Keratinocyte (primary cell): ENCODE data around the gene AOPEP. TPM values are rescaled to one million over a fixed set of nuclear protein-coding genes. Genes with fewer than 3 reads are reported as not detected.

Experiments
- DNase-seq: peaks from one replicate; pipeline ENCODE4 v3.0.0-alpha.2; 2011; ENCODE audit warnings: low read depth, missing footprints, low spot score
- FAIRE-seq: peaks from 2 replicates; lab custom pipeline; 2011; peaks lifted over from hg19 to GRCh38; lab: Jason Lieb, UNC
- H2AFZ ChIP-seq: 2 replicates; pipeline ENCODE4 v1.6.0; 2012; ENCODE audit warnings: low read length, control low read depth, inconsistent platforms; ENCODE audit not compliant: control insufficient read depth
- H3K27ac ChIP-seq: 2 replicates; pipeline ENCODE4 v1.5.1; 2011; ENCODE audit warnings: low read length; ENCODE audit not compliant: control insufficient read depth, insufficient read depth
- H3K27me3 ChIP-seq: 3 replicates; pipeline ENCODE4 v1.6.0; 2011; ENCODE audit warnings: low read length; ENCODE audit not compliant: control insufficient read depth, insufficient read depth; ENCODE audit errors: extremely low read depth
- H3K36me3 ChIP-seq, 2 experiments: 2 replicates in 1 of 2; 3 replicates in 1 of 2; pipeline ENCODE4 v1.5.1; 2011; ENCODE audit warnings: low read length in 2 of 2, mild to moderate bottlenecking in 1 of 2; ENCODE audit not compliant: control insufficient read depth in 2 of 2, insufficient read depth in 2 of 2; ENCODE audit errors: extremely low read depth in 1 of 2
- H3K4me1 ChIP-seq: 3 replicates; pipeline ENCODE4 v1.5.1; 2011; ENCODE audit warnings: low read length; ENCODE audit not compliant: control insufficient read depth, insufficient read depth; ENCODE audit errors: extremely low read depth
- H3K4me2 ChIP-seq: 3 replicates; pipeline ENCODE4 v1.6.0; 2011; ENCODE audit warnings: low read depth, low read length; ENCODE audit not compliant: control insufficient read depth, insufficient read depth; ENCODE audit errors: extremely low read depth
- H3K4me3 ChIP-seq, 3 experiments: fragments of 200-600 bp in 1 of 3; sonication (generic) in 1 of 3; 2 replicates in 2 of 3; 3 replicates in 1 of 3; pipeline ENCODE4 v1.5.1; 2011 to 2016; ENCODE audit warnings: low read length in 3 of 3, mild to moderate bottlenecking in 3 of 3, control low read depth in 2 of 3, inconsistent platforms in 1 of 3, low read depth in 1 of 3, mixed read lengths in 1 of 3, mixed run types in 1 of 3, moderate library complexity in 1 of 3; ENCODE audit not compliant: control insufficient read depth in 2 of 3, insufficient read depth in 2 of 3; ENCODE audit errors: extremely low read depth in 1 of 3
- H3K79me2 ChIP-seq: 2 replicates; pipeline ENCODE4 v1.6.0; 2012; ENCODE audit warnings: low read length; ENCODE audit not compliant: control insufficient read depth, insufficient read depth
- H3K9ac ChIP-seq: 3 replicates; pipeline ENCODE4 v1.6.0; 2011; ENCODE audit warnings: low read length; ENCODE audit not compliant: control insufficient read depth, insufficient read depth; ENCODE audit errors: extremely low read depth
- H3K9me1 ChIP-seq: 3 replicates; pipeline ENCODE4 v1.6.0; 2011; ENCODE audit warnings: low read length; ENCODE audit not compliant: control insufficient read depth, insufficient read depth; ENCODE audit errors: extremely low read depth
- H3K9me3 ChIP-seq: 2 replicates; pipeline ENCODE4 v1.5.1; 2012; ENCODE audit warnings: low read depth, low read length; ENCODE audit not compliant: control insufficient read depth
- H4K20me1 ChIP-seq: 3 replicates; pipeline ENCODE4 v1.6.0; 2011; ENCODE audit warnings: low read length; ENCODE audit not compliant: control insufficient read depth, insufficient read depth; ENCODE audit errors: extremely low read depth
- EZH2 ChIP-seq: IDR thresholded peaks from one replicate; pipeline ENCODE4 v1.6.1; 2012; ENCODE audit warnings: inconsistent platforms, mild to moderate bottlenecking, low read length, moderate library complexity
- dilution Hi-C: fragments of 300-500 bp; cut with MboI; formaldehyde crosslinking; loops from one replicate; pipeline ENCODE4 v1.7.0; 2020; ENCODE audit warnings: low sequenced_read_pairs; ENCODE audit not compliant: extremely low pct_ligation_motif_present
- polyA plus RNA-seq, 5 experiments: library from polyadenylated mRNA; depleted of rRNA in 3 of 5; stranded (reverse) in 3 of 5; stranded (forward) in 1 of 5; unstranded in 1 of 5; fragments of >200 nt; gene quantifications; 1 replicate in 1 of 5; 2 replicates in 3 of 5; 3 replicates in 1 of 5; pipeline versions ENCODE4 v1.2.1 to v1.2.3, GENCODE V29; 2011 to 2012; ENCODE audit warnings: missing spikeins in 2 of 5, low read depth in 1 of 5, low replicate concordance in 1 of 5
- TF ChIP-seq, protein P1 (sequence below), 3 experiments: IDR thresholded peaks in 1 of 3; conservative IDR thresholded peaks in 1 of 3; optimal IDR thresholded peaks in 1 of 3; 2 replicates in 2 of 3; 3 replicates in 1 of 3; pipeline versions ENCODE3 to v1.5.1; 2011; ENCODE audit warnings: low read length in 3 of 3, mild to moderate bottlenecking in 3 of 3, moderate library complexity in 2 of 3, control low read depth in 1 of 3, inconsistent platforms in 1 of 3; ENCODE audit not compliant: insufficient read depth in 2 of 3; ENCODE audit errors: extremely low read depth in 1 of 3

Gene AOPEP
- polyA plus RNA-seq, 1 donor (not counting 4 experiments of a cell fraction or from before 2014, with no cell fraction given) = 27.0 TPM

- dilution Hi-C loops = no loop called here
- no peak overlapping the region for H3K4me2 ChIP-seq
- no peaks in the 10 kb centered on the region for H3K79me2 ChIP-seq
- peaks cover 5% of the 10 kb centered on the region for H3K4me1 ChIP-seq
- H3K9me1 ChIP-seq = no peaks in the 10 kb centered on the region
- no peak overlapping the region for H3K9ac ChIP-seq
- TF ChIP-seq, protein P1, sequence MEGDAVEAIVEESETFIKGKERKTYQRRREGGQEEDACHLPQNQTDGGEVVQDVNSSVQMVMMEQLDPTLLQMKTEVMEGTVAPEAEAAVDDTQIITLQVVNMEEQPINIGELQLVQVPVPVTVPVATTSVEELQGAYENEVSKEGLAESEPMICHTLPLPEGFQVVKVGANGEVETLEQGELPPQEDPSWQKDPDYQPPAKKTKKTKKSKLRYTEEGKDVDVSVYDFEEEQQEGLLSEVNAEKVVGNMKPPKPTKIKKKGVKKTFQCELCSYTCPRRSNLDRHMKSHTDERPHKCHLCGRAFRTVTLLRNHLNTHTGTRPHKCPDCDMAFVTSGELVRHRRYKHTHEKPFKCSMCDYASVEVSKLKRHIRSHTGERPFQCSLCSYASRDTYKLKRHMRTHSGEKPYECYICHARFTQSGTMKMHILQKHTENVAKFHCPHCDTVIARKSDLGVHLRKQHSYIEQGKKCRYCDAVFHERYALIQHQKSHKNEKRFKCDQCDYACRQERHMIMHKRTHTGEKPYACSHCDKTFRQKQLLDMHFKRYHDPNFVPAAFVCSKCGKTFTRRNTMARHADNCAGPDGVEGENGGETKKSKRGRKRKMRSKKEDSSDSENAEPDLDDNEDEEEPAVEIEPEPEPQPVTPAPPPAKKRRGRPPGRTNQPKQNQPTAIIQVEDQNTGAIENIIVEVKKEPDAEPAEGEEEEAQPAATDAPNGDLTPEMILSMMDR (optimal IDR thresholded peaks at IDR 0.05 in 1 of 3, IDR thresholded peaks at IDR 0.05 in 1 of 3, conservative IDR thresholded peaks at IDR 0.05 in 1 of 3; ENCODE audit: extremely low read depth in 1 of 3, insufficient read depth in 2 of 3, low read length in 3 of 3) = no peak
- TF ChIP-seq EZH2 = no peak
- FAIRE-seq (no peak), DNase-seq (no peak)
- H3K27ac ChIP-seq = no peak overlapping the region
- no peaks in the 10 kb centered on the region for H3K27me3 ChIP-seq
- H3K9me3 ChIP-seq = no peaks in the 10 kb centered on the region
- no peak overlapping the region for H3K4me3 ChIP-seq
- H3K36me3 ChIP-seq = no peaks in the 10 kb centered on the region
- H4K20me1 ChIP-seq = no peaks in the 10 kb centered on the region
- no peak overlapping the region for H2AFZ ChIP-seq
These were observed 45.6 kb downstream of the AOPEP start for GRCh38 chr9:94772144-94772543.

DNA sequence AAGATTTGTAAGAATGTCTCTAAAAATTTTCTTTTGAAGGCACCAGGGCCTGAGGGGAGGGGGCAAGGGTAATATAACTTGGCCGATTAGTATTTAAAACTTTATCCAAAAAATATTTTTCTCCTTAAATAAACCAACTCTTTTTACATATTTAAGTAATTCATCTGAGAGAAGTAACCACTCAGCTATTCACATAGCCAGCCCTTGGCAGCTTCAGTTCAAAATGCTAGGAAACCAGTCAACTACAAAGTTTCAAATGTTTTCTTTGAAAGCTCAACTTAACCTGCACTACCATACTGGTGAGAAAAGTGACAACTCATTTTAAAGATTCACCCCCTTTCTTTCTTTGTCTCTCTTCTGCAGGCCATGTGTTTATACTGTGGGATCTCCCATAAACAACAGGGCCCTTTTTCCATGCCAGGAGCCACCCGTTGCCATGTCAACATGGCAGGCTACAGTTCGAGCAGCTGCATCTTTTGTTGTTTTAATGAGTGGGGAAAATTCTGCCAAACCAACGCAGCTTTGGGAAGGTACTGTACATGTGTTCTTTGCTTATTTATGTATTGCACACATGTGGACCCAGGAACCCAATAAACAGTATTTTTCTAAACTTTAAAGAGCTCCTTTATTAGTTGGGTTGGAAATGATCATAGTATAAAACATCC, 46.3 kb downstream of the AOPEP start:
- TF ChIP-seq, protein P1 (optimal IDR thresholded peaks at IDR 0.05 in 1 of 3, IDR thresholded peaks at IDR 0.05 in 1 of 3, conservative IDR thresholded peaks at IDR 0.05 in 1 of 3; ENCODE audit: extremely low read depth in 1 of 3, insufficient read depth in 2 of 3, low read length in 3 of 3) = no peak
- no peak for TF ChIP-seq EZH2
- Histone ChIP-seq H3K9me3 (no peaks in the 10 kb centered on the region), H3K4me2 (no peak overlapping the region), H3K9me1 (no peaks in the 10 kb centered on the region), H3K79me2 (no peaks in the 10 kb centered on the region), H4K20me1 (no peaks in the 10 kb centered on the region), H3K27me3 (no peaks in the 10 kb centered on the region), H3K4me1 (no peaks in the 10 kb centered on the region), H3K36me3 (no peaks in the 10 kb centered on the region), H3K4me3 (no peak overlapping the region), H3K9ac (no peak overlapping the region), H2AFZ (no peak overlapping the region), H3K27ac (no peak overlapping the region)
- DNase-seq (no peak), FAIRE-seq (no peak)
- dilution Hi-C loops = no loop called here
